GM12865 (cell line): ENCODE results near the gene KLHDC7B.

Experiments used
- DNase-seq: peaks from one replicate; pipeline ENCODE4 v3.0.0; 2010; ENCODE audit warnings: low read depth
- H3K4me3 ChIP-seq: 2 replicates; pipeline ENCODE4 v1.5.1; 2011; ENCODE audit warnings: mild to moderate bottlenecking, low read depth, low read length, control low read depth
- TF ChIP-seq, protein P1 (sequence below): IDR thresholded peaks from 2 replicates; pipeline ENCODE4 v1.5.1; 2011; ENCODE audit warnings: low read length, control low read depth, low read depth, inconsistent platforms; ENCODE audit not compliant: insufficient read depth; ENCODE audit errors: missing control alignments

Gene KLHDC7B

DNA sequence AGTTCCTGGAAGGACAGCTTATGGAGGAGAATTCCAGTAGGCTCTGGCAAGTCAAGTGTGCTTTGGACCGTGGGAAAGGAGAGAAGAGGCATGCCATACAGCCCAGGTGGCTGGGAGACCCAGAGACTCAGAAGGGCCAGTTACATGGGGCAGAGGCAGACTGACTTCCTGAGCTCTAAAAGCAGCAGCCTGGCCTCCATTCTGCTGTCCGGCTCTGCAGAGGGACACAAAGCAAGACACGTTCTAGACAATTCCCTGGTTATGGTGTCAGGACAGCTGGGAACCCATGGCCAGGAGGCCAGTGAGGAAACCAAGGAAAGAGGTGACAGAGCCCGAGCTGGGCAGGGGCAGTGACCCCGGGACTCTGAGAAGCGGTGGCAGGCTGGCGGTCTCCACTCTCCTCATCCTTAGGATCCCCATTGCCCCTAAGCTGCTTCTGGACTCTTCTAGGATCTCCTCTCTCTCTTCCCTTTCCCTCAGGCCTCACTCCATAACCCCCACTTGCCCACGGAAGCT is 29.8 kb downstream of the KLHDC7B start:
- DNase-seq = no peak
- TF ChIP-seq, protein P1, sequence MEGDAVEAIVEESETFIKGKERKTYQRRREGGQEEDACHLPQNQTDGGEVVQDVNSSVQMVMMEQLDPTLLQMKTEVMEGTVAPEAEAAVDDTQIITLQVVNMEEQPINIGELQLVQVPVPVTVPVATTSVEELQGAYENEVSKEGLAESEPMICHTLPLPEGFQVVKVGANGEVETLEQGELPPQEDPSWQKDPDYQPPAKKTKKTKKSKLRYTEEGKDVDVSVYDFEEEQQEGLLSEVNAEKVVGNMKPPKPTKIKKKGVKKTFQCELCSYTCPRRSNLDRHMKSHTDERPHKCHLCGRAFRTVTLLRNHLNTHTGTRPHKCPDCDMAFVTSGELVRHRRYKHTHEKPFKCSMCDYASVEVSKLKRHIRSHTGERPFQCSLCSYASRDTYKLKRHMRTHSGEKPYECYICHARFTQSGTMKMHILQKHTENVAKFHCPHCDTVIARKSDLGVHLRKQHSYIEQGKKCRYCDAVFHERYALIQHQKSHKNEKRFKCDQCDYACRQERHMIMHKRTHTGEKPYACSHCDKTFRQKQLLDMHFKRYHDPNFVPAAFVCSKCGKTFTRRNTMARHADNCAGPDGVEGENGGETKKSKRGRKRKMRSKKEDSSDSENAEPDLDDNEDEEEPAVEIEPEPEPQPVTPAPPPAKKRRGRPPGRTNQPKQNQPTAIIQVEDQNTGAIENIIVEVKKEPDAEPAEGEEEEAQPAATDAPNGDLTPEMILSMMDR = no peak
- H3K4me3 ChIP-seq = no peak overlapping the region

DNA sequence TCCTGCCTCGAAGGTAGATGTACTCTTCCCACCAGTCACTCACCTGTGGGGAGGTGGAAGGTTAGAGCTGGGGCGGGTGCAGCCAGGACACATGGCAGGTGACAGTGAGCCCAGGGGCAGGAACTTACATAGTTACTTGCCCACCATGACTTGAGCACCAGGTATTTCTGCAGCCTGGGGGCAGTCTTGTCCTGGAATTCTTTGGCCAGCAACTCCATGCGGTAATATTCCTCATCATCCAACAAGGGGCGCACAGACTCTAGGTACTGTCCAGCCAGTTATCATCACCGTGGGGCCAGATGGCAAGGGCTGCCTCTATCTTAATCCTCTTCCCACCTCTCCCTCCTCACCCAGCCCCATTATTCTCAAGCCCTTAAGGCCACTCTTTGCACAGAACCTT is 30.4 kb downstream of the KLHDC7B start:
- no peak overlapping the region for H3K4me3 ChIP-seq
- TF ChIP-seq, protein P1 = no peak
- DNase-seq = no peak

DNA sequence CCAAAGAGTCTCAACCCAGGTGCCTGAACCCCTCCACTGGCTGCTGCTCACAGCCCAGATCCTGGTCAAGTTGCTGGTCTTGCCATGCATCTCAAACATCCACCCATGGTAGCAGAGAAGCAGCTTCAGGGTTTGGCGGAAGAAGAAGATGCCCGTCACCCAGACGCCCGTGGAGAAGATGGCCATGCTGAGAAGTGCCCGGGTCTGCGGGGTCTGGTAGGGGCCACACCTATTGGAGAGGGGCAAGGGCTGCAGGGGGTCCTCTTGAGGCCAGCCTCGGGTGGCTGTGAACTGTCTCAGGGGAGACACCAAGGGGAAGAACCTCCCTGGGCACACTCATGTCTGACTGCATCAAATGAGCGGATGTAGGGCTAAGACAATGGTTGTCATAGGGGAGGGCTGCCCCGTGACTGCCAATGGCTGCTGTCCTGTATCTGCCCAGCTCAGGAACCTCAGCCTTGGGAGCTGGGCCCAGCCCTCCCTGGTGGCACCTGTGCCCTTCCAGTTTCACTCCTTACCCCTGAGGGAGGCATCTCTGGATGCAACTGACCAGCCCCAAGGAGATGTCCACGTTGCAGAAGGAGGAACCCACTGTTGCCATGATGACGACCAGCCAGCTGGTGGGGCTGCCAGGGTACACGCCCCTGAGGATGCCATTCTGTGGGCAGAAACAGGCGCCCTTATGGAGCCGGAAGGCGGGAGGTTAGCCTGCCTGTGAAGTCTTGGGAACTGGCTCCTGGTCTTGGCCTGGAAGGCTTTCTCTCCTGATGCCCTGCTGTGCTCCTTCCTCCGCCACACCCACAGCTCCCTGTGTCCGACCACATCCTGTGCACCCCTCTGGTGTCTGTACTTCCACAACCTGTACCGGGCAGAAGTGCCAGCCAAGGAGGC is 31.4 kb downstream of the KLHDC7B start:
- no peak for DNase-seq
- no peak overlapping the region for H3K4me3 ChIP-seq
- TF ChIP-seq, protein P1 = no peak

DNA sequence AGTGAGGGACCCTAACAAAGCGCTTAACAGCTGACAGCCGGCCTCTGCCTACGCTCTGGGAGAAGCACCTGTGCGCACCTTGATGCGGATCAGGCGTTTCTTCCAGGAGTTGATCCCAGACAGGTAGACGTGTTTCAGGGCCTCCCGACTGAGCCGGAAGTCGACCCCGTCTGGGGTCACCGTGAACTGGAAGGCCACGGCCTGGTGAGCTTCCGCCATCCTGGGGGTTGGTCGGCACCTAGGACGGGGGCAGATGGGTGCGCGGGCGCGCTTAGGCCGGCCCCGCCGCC is 31.9 kb downstream of the KLHDC7B start:
- H3K4me3 ChIP-seq = no peak overlapping the region
- DNase-seq = no peak
- TF ChIP-seq, protein P1 = no peak

DNA sequence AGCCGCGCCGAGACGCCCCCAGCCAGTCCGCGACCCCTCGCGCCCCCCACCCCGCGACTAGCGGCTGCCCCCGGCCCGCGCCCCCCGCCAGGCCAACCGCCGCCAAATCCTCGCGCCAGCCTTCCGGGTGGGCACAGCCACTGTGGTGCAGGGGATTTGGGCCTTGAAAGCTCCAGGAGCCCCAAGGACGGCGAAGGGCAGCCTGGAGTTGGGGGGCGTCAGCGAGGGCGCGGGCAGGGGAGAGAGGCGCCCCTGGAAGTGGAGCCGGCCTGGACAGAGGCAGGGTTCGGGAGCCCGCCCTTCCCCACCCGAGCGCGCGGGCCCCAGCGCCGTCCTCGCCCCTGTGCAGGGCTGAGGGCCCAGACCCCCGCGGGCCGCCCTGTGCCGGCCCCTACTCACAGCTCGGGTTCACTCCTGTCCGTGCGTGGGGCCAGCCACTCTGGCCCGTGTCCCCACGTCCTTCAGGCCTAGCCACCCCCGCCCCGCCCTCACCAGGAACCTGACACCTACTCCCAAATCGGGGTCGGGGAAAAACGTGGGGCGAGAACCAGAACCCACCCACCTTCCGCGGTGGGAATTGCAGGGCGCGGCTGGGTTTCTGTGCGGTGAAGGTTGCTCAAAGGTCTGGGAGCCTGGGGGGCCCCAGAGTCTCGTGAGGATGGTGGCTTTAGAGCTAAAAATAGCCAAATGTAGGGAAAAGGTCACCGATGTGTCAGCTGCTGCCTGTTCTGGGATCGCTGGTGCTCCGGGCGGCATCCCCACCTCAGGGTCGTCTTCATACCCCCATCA is 32.5 kb downstream of the KLHDC7B start, which contains the start of gene CPT1B:
Gene CPT1B (minus strand): TSS at position 441 of the 789 bp plus-strand sequence. CDS start 512 bp downstream, outside the sequence.
- no peak for DNase-seq
- no peak within 1 kb of the TSS for H3K4me3 ChIP-seq
- TF ChIP-seq, protein P1 = no peak

DNA sequence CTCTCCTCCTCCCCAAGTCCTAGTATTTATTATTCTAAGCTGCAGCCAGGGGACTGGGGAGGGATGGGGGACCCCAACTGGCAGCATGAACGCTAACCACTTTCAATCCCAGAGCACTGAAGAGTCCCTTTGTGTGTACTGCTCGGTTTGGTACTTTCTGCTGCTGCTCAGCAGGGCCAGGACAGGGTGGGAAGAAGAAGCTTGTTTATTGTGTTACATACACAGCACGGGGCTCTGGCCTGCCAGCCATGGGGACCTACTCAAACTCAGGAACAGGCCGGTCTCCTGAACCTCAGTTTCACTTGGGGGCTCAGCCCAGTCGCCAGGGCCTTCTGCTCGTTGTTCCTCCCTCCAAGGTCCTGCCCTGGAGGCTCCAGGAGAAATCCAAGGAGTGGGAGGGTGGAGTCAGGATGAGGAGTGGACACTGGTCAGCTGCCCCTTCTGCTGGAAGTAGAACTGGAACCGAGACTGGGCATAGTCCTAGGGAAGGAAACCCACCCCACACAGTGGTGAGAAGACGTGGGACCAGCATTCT is 33.1 kb downstream of the KLHDC7B start:
- DNase-seq = no peak
- H3K4me3 ChIP-seq = no peak overlapping the region
- TF ChIP-seq, protein P1 = no peak
